Neural progenitor cell (in vitro differentiated cells): Measurements from ENCODE around the gene INCENP.
A peak's percentile ranks its signal among the peaks of the same experiment; 100 is the strongest.

Experiments used
- EZH2 ChIP-seq: fragments of 200-600 bp; sonication (generic); IDR thresholded peaks from 2 replicates; pipeline ENCODE4 v1.6.1; 2017; ENCODE audit warnings: antibody characterized with exemption, mild to moderate bottlenecking, moderate library complexity
- EZH2phosphoT487 ChIP-seq: fragments of 200-600 bp; sonication (generic); IDR thresholded peaks from 2 replicates; pipeline ENCODE4 v1.6.1; 2017; ENCODE audit warnings: antibody characterized with exemption
- TF ChIP-seq, protein P1 (sequence below): fragments of 200-600 bp; sonication (generic); IDR thresholded peaks from 2 replicates; pipeline ENCODE4 v1.5.1; 2017; ENCODE audit warnings: antibody characterized with exemption, mild to moderate bottlenecking

DNA sequence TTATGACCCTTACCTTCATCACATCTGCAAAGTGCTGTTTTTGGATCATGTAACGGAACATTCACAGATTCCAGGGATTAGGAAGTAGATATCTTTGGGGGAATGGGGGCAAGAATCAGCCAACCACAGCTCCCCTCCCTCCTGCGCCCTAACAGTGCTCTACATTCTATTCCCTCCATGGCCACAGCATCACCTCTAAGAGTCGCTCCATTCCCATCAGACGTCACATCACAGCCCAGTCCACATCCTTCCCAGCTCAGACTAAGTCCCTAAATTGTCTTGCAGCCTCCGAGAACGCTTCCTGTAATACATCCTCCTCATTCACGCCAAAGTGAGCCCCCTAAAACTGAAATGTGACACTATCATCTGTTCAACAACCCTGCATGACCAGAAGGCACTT is 72.1 kb downstream of the INCENP start:
- TF ChIP-seq, protein P1, sequence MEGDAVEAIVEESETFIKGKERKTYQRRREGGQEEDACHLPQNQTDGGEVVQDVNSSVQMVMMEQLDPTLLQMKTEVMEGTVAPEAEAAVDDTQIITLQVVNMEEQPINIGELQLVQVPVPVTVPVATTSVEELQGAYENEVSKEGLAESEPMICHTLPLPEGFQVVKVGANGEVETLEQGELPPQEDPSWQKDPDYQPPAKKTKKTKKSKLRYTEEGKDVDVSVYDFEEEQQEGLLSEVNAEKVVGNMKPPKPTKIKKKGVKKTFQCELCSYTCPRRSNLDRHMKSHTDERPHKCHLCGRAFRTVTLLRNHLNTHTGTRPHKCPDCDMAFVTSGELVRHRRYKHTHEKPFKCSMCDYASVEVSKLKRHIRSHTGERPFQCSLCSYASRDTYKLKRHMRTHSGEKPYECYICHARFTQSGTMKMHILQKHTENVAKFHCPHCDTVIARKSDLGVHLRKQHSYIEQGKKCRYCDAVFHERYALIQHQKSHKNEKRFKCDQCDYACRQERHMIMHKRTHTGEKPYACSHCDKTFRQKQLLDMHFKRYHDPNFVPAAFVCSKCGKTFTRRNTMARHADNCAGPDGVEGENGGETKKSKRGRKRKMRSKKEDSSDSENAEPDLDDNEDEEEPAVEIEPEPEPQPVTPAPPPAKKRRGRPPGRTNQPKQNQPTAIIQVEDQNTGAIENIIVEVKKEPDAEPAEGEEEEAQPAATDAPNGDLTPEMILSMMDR, result peak; percentile 14
- TF ChIP-seq EZH2 (no peak), EZH2phosphoT487 (no peak)
